ENCODE measurements around the gene ELSPBP1. TPM values are rescaled to one million over a fixed set of nuclear protein-coding genes. Genes with fewer than 3 reads are reported as not detected.

The ELSPBP1 gene
- total and polyA plus RNA-seq, 4 donors = not detected

DNA sequence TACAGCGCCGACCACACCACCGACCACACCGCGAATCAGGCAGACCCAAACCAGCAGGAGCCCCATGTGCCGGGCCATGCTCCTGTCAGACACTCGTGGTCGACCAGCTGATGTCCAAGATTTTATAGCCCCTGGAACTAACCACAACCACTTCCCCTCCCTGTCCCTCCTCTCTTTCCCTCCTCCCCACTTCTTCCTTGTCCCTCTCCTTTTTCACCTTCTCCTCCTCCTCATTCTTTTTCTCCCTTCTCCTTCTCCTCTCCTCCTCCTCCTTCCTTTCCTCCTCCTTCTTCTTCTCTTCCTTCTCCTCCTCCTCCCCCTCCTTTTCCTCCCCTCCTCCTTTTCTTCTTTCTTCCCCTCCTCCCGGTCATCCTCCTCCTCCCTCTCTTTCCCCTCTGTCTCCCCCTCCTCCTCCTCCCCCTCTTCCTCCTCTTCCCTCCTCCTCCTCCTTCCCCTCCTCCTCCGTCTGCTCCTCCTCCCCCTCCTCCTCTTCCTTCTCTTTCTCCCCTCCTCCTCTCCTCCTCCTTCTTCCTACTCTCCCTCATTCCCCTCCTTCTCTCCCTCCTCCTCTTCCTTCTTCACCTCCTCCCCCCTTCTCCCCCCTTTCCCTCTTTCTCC is 3.1 kb upstream of the ELSPBP1 start:
- 42 to 50% methylated on average over 10 of the region's 10 CpGs for WGBS, 2 donors
- TF ChIP-seq, protein P1, sequence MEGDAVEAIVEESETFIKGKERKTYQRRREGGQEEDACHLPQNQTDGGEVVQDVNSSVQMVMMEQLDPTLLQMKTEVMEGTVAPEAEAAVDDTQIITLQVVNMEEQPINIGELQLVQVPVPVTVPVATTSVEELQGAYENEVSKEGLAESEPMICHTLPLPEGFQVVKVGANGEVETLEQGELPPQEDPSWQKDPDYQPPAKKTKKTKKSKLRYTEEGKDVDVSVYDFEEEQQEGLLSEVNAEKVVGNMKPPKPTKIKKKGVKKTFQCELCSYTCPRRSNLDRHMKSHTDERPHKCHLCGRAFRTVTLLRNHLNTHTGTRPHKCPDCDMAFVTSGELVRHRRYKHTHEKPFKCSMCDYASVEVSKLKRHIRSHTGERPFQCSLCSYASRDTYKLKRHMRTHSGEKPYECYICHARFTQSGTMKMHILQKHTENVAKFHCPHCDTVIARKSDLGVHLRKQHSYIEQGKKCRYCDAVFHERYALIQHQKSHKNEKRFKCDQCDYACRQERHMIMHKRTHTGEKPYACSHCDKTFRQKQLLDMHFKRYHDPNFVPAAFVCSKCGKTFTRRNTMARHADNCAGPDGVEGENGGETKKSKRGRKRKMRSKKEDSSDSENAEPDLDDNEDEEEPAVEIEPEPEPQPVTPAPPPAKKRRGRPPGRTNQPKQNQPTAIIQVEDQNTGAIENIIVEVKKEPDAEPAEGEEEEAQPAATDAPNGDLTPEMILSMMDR (IDR thresholded peaks at IDR 0.05; ENCODE audit: control extremely low read depth, extremely low read depth) = no peak
- no peak for DNase-seq
- Histone ChIP-seq H3K27me3 (ENCODE audit: control insufficient read depth in 3 of 3, insufficient read depth in 3 of 3, low read length in 2 of 3) (peaks cover 0 to 7% (median 0%) of the 10 kb centered on the region in 3 donors), H3K9ac (ENCODE audit: insufficient read depth in 1 of 2, low read length in 2 of 2) (no peak overlapping the region), H3K9me3 (ENCODE audit: control insufficient read depth in 4 of 4, insufficient read depth in 3 of 4, low read length in 3 of 4) (peaks cover 0 to 4% (median 0%) of the 10 kb centered on the region in 4 donors), H3K4me3 (no peak overlapping the region), H3K4me1 (ENCODE audit: control insufficient read depth in 5 of 5, insufficient read depth in 5 of 5, low read length in 5 of 5) (no peaks in the 10 kb centered on the region), H3K36me3 (ENCODE audit: control insufficient read depth in 4 of 4, insufficient read depth in 4 of 4, low read length in 4 of 4) (no peaks in the 10 kb centered on the region), H3K27ac (ENCODE audit: low read depth in 1 of 2, low read length in 1 of 2) (no peak overlapping the region)
- no peak for ATAC-seq (ENCODE audit: insufficient read depth, low FRiP score)

GRCh38 chr19:47992070-47992469 is 2.4 kb upstream of the ELSPBP1 start, which contains the start of gene BSPH1:
Gene BSPH1, minus strand, starts transcription at chr19:47992170. Its CDS starts 89 bp downstream, at chr19:47992081.
- H3K27ac ChIP-seq (ENCODE audit: low read depth in 1 of 2, low read length in 1 of 2) = no peak within 1 kb of the TSS
- H3K4me3 ChIP-seq = no peak within 1 kb of the TSS
- TF ChIP-seq, protein P1 (IDR thresholded peaks at IDR 0.05; ENCODE audit: control extremely low read depth, extremely low read depth) = no peak
- H3K9me3 ChIP-seq (ENCODE audit: control insufficient read depth in 4 of 4, insufficient read depth in 3 of 4, low read length in 3 of 4) = peaks cover 0 to 4% (median 0%) of the 10 kb centered on the region in 4 donors
- no peaks in the 10 kb centered on the region for H3K36me3 ChIP-seq (ENCODE audit: control insufficient read depth in 4 of 4, insufficient read depth in 4 of 4, low read length in 4 of 4)
- no peak for DNase-seq
- H3K9ac ChIP-seq (ENCODE audit: insufficient read depth in 1 of 2, low read length in 2 of 2) = no peak within 1 kb of the TSS
- H3K4me1 ChIP-seq (ENCODE audit: control insufficient read depth in 5 of 5, insufficient read depth in 5 of 5, low read length in 5 of 5) = no peaks in the 10 kb centered on the region
- no peak for ATAC-seq (ENCODE audit: insufficient read depth, low FRiP score)
- H3K27me3 ChIP-seq (ENCODE audit: control insufficient read depth in 3 of 3, insufficient read depth in 3 of 3, low read length in 2 of 3) = peaks cover 0 to 7% (median 0%) of the 10 kb centered on the region in 3 donors
- 63 to 67% methylated on average over 2 of the region's 2 CpGs for WGBS, 2 donors

GRCh38 chr19:47996230-47996727 is 1.8 kb downstream of the ELSPBP1 start:
- Histone ChIP-seq H3K27me3 (ENCODE audit: control insufficient read depth in 3 of 3, insufficient read depth in 3 of 3, low read length in 2 of 3) (peaks cover 0 to under 1% (median 0%) of the 10 kb centered on the region in 3 donors), H3K9ac (ENCODE audit: insufficient read depth in 1 of 2, low read length in 2 of 2) (no peak overlapping the region)
- WGBS, 2 donors = 74 to 85% methylated on average over 1 of the region's 1 CpG

More at GRCh38 chr19:47996230-47996727, 1.8 kb downstream of the ELSPBP1 start:
- TF ChIP-seq, protein P1 (IDR thresholded peaks at IDR 0.05; ENCODE audit: control extremely low read depth, extremely low read depth) = no peak
- H3K4me1 ChIP-seq (ENCODE audit: control insufficient read depth in 5 of 5, insufficient read depth in 5 of 5, low read length in 5 of 5) = no peaks in the 10 kb centered on the region
- ATAC-seq (ENCODE audit: insufficient read depth, low FRiP score) (no peak), DNase-seq (no peak)
- no peak overlapping the region for H3K4me3 ChIP-seq
- H3K27ac ChIP-seq (ENCODE audit: low read depth in 1 of 2, low read length in 1 of 2) = no peak overlapping the region
- no peaks in the 10 kb centered on the region for H3K36me3 ChIP-seq (ENCODE audit: control insufficient read depth in 4 of 4, insufficient read depth in 4 of 4, low read length in 4 of 4)
- H3K9me3 ChIP-seq (ENCODE audit: control insufficient read depth in 4 of 4, insufficient read depth in 3 of 4, low read length in 3 of 4) = peaks cover 0 to 4% (median 0%) of the 10 kb centered on the region in 4 donors

All from lung (tissue), 12 donors.